Fibroblast of mammary gland (primary cell): Measurements from ENCODE around the gene ZNF688.

Experiments used
- DNase-seq: peaks from one replicate; pipeline ENCODE4 v3.0.0-alpha.2; 2010; ENCODE audit warnings: low read depth
- H3K4me3 ChIP-seq: 2 replicates; pipeline ENCODE4 v1.5.1; 2011; ENCODE audit warnings: low read depth, mild to moderate bottlenecking, low read length, moderate library complexity; ENCODE audit not compliant: control insufficient read depth
- CTCF ChIP-seq: conservative IDR thresholded peaks from 2 replicates; pipeline ENCODE4 v1.5.1; 2011; ENCODE audit warnings: low read depth, low read length, inconsistent platforms; ENCODE audit not compliant: control insufficient read depth, insufficient read depth

ZNF688 gene

DNA sequence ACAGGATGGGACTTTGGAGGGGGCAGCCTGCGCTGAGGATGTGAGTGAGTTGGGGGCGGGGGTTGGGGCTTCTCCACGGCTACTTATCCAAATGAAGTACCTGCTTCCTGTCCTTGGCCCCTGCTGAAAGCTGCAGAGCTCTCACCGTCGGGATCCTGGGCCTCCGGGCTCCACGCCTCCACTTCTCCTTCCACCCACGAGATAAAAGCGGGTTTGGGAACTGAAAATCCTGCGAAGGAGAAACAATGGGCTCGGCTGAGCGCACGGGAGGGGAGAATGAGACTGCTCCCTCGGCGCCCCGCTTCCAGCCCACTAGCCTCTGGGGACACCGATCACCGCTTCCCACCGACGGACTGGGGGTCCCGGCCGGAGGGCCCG is 13.5 kb upstream of the ZNF688 start:
- TF ChIP-seq CTCF = no peak
- DNase-seq = peak; percentile 12

DNA sequence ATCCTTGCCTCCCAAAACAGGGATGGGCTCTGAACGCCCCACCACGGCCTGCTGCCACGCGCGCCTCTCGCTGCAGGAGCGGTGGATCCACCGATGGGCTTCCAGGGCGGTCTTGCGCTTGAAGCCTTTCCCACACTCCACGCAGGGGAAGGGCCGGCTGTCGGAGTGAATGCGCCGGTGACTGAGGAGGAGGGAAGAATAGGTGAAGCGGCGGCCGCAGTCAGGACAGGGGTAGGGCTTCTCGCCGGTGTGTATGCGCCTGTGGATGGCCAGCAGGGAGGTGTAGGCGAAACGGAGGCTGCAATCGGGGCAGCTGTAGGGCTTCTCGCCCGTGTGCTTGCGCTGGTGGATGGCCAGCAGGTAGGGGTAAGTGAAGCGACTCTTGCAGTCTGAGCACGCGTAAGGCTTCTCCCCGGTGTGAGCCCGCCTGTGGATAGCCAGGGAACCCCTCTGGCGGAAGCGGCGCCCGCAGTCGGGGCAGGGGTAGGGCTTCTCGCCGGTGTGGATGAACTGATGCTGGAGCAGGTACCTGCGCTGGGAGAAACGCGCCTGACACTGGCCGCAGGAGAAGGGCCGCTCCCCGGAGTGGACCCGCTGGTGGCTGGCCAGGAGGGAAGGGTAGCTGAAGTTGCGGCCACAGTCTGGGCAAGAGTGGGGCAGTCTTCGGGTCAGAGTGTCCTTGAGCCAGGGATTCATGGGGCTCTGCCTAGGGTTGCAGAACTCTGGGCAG is 11.3 kb upstream of the ZNF688 start:
- no peak overlapping the region for H3K4me3 ChIP-seq
- no peak for DNase-seq
- no peak for TF ChIP-seq CTCF

More for the DNA sequence above, 13.5 kb upstream of the ZNF688 start:
- H3K4me3 ChIP-seq = peak overlapping the region; percentile 88

GRCh38 chr16:30581457-30581856 is 9.9 kb upstream of the ZNF688 start:
- no peak for TF ChIP-seq CTCF
- H3K4me3 ChIP-seq = no peak overlapping the region
- DNase-seq = no peak

GRCh38 chr16:30574678-30575077 is 3.2 kb upstream of the ZNF688 start:
- no peak for TF ChIP-seq CTCF
- H3K4me3 ChIP-seq = no peak overlapping the region
- no peak for DNase-seq

DNA sequence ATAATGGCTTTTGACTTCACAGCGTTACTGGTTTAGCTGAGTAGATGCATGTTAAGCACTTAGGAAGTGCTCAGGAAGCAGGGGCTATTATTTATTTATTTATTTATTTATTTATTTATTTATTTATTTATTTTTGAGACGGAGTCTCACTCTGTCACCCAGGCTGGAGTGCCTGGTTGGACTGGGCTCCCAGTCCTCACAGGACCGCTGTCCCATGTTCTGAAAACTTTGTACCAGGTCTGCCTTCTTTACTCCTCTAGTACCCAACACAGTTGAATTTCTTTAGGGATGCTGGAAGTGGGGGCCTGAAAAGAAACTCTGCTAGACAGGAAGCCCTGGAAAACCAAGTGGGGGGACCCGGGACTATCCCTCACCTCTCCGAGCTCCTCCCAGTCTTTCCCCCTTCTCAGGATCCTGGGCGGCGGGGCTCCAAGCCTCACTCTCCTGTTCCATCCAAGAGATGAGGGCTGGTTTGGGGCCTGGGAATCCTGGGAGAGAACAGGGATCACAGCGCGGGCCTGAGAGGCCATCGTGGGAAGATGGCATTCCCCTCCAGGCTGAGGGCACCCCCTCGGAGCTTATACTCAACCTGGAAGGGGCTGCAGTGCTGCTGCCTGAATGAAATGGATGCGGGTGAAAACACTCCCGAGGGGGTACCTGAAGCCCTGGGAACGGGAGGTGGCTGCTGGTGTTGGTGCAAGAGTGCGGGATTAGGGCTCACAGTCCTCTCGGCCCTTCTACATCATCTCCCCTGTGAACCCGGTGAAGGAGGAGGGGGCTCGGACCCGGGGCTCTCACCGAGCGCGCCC is 674 bp downstream of the ZNF688 start:
- TF ChIP-seq CTCF = no peak
- peak overlapping the region; percentile 60 for H3K4me3 ChIP-seq
- DNase-seq = peak; percentile 28

DNA sequence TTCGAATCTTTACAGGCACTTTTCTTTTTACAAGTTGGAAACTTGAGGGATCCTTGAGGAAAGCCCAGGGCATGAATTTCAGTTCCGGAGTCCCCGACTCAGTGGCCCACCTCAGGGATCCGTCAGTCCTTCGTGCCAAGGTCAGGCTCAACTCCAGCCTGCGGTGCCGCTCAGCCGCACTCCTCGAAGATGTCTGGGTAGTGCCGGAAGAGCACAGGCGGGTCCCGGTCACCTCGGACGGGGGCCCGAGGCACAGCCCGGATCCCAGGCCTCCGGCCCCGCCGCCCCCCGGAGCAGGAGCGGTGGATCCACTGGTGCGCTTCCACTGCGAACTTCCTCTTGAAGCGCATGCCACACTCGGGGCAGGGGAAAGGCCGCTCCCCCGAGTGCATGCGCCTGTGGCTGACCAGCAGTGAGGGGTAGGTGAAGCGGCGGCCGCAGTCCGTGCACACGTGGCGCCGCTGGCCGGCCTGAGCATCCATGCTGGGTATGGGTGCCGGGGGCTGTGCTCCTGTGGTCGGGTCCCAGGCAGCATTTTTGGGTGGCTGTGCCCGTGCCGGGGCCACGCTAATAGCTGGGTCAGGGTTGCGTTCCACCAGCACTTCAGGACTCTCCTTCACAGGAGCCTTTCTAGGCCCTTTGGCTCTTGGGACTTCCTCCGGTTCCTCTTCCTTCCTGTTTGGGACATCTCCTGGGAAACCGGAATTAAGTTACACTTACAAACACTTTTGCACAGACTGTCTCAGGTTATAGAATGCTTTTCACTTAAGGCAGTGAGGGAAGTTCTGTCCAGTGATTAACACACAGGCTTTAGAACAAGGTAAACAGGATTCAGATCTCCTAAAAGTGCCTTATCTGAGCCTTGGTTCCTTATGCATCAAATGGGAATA is 1.5 kb downstream of the ZNF688 start:
- no peak for TF ChIP-seq CTCF
- DNase-seq = no peak
- no peak overlapping the region for H3K4me3 ChIP-seq
